GM21526 (cell line): ENCODE results near the gene DUSP2.

ENCODE experiments used
- ATAC-seq: cut with Tn5 transposase; IDR thresholded peaks from one replicate; pipeline ENCODE4 v1.9.1; 2021; ENCODE audit warnings: moderate library complexity; ENCODE audit not compliant: unreplicated experiment, low FRiP score

The DUSP2 gene

GRCh38 chr2:96105152-96105915 lies 39.9 kb downstream of the DUSP2 start:
- no peak for ATAC-seq

GRCh38 chr2:96104487-96104861 lies 40.8 kb downstream of the DUSP2 start:
- ATAC-seq = no peak

GRCh38 chr2:96103761-96104486 lies 41.3 kb downstream of the DUSP2 start:
- ATAC-seq = no peak

DNA sequence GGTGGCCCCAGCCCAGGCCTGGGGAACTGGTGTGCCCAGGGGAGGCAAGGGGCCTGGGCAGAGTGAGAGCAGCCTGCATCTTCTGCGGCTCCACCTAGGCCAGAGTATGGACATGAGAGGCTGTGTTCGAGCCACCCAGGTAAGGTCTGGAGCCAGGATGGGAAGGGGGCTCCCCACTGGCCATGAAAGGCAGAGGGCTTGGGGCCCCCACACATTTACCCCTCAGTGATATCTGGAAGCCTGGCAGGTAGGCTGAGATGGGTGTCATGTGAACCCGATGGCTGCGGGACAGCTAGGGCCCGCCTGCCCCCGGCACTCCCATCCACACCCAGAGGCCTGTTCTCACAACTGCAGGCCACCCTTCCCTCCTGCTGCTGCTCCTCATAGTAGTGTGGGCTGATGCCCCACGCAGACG lies 42.0 kb downstream of the DUSP2 start:
- ATAC-seq = no peak

DNA sequence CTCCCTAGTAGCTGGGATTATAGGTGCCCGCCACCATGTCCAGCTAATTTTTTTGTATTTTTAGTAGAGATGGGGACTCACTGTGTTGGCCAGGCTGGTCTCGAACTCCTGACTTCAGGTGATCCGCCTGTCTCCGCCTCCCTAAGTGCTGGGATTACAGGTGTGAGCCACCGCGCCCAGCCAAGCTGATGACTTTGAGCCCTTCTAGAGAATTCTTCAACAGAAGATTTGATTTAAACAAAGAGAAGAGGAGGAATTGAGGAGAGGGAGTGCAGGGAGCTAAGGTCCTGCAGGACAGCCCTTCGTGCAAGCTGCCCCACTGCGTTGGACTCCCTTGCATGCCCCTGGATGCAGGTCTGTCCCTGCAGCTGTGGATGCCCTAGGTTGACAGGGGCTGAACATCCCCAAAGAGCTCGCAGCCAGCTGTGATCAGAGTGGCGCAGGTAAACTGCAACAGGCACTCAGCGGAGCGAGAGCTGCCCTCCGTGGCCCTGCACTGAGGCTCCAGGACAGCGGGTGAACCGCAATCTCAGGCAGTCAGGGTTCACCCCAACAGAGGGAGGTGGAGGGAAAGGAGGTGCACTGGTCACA lies 42.5 kb downstream of the DUSP2 start:
- no peak for ATAC-seq

- ATAC-seq = no peak
Observed at GRCh38 chr2:96100893-96101304, 44.3 kb downstream of the DUSP2 start.

- ATAC-seq = no peak
Observed at GRCh38 chr2:96099861-96100798, 45.1 kb downstream of the DUSP2 start.

GRCh38 chr2:96098900-96099590 lies 46.2 kb downstream of the DUSP2 start:
- ATAC-seq = no peak

DNA sequence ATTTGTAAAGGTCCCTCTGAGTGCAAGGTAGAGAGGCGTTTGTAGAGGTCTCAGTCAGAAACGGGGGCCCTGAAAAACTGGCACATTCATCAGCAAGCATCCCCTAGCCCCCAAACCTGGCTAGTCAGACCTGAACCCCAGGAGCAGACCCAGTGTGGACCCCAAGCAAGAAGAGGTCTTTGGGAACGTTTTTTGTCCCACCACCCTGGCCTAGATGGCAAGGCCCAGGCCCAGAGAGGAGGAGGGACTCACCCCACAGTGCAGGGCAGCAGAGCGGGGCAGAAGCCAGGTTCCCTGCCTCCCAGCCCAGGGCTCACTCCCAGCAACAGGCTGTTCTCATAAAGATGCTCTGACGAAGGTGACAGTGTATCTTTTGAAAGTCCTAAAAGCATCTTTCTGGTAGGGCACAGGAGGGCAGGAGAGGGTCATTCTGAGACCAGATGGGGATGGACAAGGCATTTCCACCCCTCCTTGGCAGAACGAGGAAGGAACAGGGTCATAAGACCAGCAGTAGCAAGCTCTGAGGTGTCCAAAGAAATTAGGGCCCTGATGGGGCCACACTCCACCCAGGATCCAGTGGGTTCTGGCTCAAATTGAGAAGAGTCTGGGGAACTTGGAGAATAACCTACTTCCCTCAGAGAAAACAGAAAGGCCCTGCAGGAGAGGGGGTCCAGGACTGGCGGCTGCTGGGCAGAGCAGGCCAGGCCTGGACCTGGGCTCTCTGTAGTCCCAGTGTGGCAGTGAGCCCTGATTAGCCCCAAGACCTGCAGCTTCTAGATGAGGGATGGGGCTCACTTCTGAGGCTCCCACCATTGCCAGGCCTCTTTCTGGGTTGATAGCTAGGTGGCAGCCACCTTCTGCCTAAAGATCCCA lies 47.1 kb downstream of the DUSP2 start:
- no peak for ATAC-seq

- no peak for ATAC-seq
Observed at GRCh38 chr2:96097441-96097840, 47.8 kb downstream of the DUSP2 start.

GRCh38 chr2:96095116-96095636 lies 50.1 kb downstream of the DUSP2 start:
- no peak for ATAC-seq

GRCh38 chr2:96093528-96093927 lies 51.7 kb downstream of the DUSP2 start:
- no peak for ATAC-seq
